GM21447 (cell line): Measurements from ENCODE around the gene BRCA1.
"Not testable (repeated sequence)": the region's sequence is repeated elsewhere in the genome, so short reads cannot be mapped to it uniquely, and the experiment has no call there.

ENCODE experiments used
- ATAC-seq: cut with Tn5 transposase; IDR thresholded peaks from one replicate; pipeline ENCODE4 v1.9.1; 2021; ENCODE audit not compliant: unreplicated experiment

The BRCA1 gene

DNA sequence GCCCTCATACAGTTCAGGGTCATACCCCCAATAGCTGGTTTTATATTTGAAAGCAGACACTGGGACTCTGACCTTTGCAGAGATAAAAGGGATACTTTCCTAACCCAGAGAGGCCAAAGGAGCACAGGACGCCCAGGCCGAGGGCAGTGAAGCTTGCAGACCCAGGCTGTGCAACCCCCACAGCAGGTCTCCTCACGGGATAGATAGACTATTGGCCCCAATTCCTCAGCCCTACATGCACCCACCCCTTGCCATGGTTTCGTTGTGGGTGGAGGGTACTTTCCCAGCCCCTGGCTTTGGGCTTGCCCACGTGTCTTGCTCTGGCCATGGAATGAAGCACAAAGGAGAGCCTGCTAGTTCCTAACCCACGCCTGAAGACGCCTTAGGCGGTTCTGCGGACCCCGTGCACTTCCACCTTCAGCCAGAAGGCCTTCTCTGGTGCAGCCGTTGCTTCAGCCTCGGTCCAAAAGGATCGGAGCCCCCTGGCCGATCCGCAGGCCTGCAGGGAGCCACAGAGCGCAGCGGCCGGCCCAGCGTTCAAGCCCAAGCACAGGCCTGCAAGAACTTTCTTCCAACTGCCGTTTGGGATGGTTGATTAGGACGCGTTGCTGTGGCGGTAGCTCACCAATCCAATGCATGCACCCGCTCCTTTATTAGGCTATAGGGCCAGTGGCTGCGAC lies 9.8 kb upstream of the BRCA1 start:
- no peak for ATAC-seq

DNA sequence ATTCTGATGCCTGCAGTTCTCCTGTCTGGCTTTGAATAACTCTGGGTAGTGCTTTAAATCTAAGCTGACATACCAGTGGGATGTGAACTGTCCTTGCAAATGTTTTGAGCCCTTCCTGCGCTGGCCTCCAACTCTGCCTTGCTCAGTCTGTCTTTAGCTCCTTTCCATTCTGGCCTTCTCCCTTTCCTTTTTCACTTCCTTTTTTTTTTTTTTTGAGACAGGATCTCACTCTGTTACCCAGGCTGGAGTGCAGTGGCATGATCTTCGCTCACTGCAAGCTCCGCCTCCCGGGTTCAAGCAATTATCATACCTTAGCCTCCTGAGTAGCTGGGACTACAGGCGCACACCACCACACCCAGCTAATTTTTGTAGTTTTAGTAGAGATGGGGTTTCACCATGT lies 8.3 kb upstream of the BRCA1 start:
- not testable (repeated sequence) for ATAC-seq

DNA sequence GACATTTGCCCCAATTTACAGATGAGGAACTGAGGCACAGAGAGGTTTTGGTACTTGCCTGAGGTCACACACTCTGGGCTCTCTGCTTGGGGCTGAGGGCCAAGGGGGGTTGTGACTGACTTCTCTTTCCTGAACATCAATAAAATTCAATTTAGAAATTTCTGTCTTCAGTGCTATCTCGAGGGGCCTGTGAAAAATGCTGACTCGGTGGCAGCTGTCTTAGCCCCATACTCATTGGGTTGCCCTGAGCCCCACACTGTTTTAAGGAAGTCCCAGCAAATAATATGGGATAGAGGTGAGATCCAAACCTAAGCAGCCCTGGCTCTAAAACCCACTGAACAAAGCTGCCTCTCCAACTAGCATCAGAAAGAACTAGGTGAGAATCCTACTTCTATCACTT lies 7.0 kb upstream of the BRCA1 start:
- ATAC-seq = no peak

DNA sequence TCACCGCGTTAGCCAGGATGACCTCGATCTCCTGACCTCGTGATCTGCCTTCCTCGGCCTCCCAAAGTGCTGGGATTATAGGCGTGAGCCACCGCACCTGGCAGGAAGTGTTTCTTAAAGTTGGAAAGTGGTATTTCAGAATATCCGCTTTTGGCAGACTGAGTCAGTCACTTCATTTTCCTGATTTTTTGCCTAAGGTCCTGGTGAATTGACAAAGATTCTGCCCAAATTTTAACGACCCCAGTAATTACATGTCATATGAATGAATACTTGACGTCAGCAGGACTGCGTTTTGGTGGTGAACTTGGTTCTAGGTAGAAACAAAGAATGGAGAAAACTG lies 4.5 kb upstream of the BRCA1 start:
- ATAC-seq = no peak

DNA sequence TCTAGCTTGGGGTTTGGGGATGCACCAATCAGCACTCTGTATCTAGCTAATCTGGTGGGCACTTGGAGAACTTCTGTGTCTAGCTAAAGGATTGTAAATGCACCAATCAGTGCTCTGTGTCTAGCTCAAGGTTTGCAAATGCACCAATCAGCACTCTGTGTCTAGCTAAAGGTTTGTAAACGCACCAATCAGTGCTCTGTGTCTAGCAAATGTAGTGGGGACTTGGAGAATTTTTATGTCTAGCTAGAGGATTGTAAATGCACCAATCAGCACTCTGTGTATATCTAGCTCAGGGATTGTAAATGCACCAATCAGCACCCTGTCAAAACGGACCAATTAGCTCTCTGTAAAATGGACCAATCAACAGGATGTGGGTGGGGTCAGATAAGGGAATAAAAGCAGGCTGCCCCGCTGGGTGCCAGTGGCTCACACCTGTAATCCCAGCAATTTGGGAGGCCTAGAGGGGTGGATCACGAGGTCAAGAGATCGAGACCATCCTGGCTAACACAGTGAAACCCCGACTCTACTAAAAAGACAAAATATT lies 2.2 kb upstream of the BRCA1 start:
- ATAC-seq = not testable (repeated sequence)

DNA sequence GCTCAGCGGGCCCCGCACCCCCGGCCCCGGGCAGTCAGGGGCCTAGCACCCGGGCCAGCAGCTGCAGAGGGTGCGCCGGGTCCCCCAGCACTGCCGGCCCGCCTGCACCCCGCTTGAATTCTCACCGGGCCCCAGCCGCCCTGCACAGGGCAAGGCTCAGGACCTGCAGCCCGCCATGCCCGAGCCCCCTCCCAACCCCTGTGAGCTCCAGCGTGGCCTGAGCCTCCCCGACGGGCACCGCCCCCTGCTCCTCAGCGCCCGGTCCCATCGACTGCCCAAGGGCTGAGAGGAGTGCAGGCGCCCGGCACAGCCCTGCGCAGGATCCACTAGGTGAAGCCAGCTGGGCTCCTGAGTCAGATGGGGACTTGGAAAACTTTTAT lies 1.7 kb upstream of the BRCA1 start:
- no peak for ATAC-seq

DNA sequence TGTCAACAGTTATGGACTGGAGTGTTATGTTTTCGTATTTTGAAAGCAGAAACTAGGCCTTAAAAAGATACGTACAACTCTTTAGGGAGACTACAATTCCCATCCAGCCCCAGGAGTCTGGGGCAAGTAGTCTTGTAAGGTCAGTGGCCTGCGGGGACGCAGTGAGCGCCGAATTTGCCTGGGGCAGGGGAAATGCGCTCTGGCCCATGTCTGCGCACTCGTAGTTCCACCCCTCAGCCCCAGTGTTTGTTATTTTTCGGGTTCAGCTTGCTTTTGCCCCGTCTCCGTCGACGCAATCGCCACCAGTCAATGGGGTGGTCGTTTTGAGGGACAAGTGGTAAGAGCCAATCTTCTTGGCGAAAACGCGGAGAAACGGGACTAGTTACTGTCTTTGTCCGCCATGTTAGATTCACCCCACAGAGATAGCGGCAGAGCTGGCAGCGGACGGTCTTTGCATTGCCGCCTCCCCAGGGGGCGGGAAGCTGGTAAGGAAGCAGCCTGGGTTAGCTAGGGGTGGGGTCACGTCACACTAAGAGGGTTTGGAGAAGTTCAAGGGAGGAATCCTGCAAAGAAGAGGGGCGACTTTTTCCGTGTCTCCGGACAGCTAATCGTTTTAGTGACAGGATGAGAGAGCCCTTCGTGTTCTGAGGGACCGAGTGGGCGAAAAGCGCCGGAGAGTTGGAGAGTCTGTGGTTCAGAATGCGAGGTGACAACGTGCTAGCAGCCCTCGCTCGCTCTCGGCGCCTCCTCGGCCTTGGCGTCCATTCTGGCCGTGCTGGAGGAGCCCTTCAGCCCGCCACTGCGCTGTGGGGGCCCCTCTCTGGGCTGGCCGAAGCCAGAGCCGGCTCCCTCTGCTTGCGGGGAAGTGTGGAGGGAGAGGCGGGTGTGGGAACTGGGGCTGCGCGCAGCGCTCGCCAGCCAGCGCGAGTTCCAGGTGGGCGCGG lies 1.1 kb upstream of the BRCA1 start:
- no peak for ATAC-seq

DNA sequence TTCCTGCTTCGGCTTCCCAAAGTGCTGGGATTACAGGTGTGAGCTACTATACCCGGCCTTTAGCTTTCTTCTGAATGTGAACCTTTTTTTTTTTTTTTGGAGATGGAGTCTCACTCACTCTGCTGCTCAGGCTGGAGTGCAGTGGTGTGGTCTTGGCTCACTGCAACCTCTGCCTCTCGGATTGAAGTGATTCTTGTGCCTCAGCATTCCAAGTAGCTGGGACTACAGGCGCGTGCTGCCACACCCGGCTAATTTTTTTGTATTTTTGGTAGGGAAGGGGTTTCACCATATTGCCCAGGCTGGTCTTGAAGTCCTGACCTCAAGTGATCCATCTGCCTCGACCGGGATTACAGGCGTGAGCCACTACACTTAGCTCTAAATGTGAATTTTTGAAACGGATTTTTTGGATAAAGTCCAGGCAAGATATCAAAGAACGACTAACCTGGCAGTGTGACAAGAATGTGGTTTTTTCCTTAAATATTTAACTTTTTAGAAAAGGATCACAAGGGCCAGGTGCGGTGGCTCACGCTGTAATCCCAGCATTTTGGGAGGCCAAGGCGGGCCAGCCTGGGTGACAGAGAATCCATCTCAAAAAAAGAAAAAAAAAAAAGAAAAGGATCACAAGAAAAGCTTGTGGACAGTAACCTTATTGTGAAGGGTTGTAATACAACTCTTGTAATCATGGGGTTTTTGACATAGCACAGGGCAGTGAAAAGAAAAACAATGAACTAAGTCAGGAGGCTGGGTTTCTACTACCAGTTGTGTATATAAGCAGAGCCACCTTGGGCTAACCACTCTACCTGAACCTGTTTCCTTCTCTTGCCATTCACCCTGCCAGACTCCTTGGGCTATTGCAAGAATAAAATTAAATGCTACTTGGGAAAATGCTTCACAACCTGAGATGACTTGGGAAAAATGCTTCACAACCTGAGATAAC lies 6.2 kb downstream of the BRCA1 start:
- ATAC-seq = no peak

DNA sequence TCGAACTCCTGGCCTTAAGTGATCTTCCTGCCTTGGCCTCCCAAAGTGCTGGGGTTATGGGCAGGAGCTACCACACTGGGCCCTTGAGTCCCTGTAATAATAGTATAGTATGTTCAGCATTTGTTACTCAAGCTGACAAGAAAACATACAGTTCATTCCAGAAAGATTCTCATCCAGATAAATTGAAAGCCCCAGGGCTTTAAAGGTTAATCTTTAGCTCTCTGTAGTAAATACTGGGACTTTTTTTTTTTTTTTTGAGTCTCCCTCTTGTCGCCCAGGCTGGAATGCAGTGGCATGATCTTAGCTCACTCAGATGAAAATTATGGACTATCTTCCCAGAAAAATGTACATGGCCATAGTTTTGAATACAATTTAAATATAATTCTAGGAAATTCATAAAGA lies 11.0 kb downstream of the BRCA1 start:
- ATAC-seq = no peak

DNA sequence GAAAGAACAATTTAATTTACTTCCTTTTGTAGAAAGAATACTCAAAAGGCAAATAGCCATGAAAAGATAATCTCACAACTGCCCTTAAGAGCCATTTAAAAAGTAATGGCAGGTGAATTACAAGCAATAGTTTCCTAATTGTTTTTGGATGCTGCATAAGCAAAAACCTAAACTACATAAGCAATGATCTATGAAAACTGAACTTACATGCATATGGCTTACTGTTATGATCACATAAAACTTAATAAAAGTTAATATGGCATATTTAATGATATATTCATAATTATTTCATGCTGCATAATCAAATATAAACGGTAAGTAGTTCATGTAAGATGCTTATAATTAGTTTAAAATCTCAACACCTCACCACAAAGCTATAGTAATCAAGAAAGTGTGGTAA lies 18.6 kb downstream of the BRCA1 start:
- no peak for ATAC-seq

DNA sequence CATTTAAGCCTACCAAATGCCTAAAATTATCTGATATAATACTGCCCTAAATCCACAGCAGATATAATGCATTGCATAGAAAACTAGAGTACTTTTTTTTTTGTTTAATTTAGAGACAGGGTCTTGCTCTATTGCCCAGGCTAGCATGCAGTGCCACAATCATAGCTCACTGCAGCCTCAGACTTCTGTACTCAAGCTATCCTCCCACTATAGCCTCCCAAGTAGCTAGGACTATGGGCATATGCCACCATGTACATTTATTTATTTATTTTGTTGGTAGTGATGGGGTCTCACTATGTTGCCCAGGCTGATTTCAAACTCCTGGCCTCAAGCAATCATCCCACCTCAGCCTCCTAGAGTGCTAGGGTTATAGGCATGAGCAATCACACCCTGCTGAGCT lies 20.0 kb downstream of the BRCA1 start:
- ATAC-seq = no peak

DNA sequence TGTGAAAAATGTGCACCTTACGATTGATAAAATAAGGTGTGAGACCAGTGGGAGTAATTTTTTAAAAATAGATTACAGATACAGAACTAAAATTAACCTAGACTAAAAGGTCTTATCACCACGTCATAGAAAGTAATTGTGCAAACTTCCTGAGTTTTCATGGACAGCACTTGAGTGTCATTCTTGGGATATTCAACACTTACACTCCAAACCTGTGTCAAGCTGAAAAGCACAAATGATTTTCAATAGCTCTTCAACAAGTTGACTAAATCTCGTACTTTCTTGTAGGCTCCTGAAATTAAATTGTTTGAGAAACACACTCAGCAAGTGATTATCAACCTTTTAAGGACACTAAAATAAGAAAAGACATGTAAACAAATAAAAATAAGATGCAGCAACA lies 20.5 kb downstream of the BRCA1 start:
- ATAC-seq = no peak

DNA sequence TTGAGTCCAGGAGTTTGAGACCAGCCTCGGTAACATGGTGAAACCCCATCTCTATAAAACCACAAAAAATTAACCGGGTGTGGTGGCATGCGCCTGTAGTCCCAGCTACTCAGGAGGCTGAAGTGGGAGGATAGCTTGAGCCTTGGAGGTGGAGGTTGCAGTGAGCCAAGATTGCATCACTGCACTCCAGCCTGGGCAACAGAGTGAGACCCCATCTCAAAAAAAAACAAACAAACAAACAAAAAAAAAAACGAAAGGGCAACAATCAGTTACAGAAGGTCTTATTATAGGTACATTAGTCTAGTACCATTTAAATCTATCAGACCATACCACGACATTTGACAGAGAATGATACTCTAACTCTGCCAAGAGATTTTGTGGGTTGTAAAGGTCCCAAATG lies 29.8 kb downstream of the BRCA1 start:
- ATAC-seq = not testable (repeated sequence)

DNA sequence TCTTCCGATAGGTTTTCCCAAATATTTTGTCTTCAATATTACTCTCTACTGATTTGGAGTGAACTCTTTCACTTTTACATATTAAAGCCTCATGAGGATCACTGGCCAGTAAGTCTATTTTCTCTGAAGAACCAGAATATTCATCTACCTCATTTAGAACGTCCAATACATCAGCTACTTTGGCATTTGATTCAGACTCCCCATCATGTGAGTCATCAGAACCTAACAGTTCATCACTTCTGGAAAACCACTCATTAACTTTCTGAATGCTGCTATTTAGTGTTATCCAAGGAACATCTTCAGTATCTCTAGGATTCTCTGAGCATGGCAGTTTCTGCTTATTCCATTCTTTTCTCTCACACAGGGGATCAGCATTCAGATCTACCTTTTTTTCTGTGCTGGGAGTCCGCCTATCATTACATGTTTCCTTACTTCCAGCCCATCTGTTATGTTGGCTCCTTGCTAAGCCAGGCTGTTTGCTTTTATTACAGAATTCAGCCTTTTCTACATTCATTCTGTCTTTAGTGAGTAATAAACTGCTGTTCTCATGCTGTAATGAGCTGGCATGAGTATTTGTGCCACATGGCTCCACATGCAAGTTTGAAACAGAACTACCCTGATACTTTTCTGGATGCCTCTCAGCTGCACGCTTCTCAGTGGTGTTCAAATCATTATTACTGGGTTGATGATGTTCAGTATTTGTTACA lies 30.9 kb downstream of the BRCA1 start:
- no peak for ATAC-seq

DNA sequence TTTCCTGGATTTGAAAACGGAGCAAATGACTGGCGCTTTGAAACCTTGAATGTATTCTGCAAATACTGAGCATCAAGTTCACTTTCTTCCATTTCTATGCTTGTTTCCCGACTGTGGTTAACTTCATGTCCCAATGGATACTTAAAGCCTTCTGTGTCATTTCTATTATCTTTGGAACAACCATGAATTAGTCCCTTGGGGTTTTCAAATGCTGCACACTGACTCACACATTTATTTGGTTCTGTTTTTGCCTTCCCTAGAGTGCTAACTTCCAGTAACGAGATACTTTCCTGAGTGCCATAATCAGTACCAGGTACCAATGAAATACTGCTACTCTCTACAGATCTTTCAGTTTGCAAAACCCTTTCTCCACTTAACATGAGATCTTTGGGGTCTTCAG lies 32.3 kb downstream of the BRCA1 start:
- ATAC-seq = no peak

DNA sequence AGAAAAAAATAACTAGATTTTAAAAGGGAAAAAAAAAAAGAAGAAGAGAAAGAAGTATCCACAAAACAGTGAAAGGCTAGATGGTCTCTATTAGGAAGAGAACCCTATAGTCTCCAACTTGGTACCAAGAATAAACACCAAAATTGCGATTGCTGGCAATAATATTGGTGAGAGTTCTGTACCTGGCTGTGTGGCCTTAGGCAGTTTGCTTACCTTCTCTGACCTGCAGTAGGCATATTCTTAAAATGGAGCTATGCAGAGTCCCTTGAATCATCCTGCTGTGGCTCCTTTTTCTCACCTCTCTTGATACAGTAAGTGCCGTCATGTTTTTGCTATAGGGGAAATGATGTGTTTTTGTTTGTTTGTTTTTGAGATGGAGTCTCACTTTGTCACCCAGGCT lies 35.1 kb downstream of the BRCA1 start:
- no peak for ATAC-seq

DNA sequence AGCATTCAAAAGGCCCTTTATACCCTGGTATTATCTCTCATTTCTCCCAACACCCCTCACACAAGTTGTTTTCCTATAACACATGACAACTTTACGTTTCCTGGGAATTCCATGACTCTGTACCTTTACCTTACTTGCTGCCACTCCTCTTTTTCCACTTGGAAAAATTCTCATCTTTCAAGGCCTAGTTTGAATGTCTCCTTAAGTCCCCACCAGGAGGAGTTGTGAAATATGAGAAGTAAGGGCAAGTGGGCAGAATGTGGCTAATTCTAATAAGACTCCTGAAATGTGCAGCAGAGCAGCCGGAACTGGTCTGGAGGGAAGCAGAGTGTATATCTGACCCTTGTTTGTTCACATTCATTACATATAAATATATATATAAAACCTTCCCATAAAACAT lies 39.7 kb downstream of the BRCA1 start:
- no peak for ATAC-seq

DNA sequence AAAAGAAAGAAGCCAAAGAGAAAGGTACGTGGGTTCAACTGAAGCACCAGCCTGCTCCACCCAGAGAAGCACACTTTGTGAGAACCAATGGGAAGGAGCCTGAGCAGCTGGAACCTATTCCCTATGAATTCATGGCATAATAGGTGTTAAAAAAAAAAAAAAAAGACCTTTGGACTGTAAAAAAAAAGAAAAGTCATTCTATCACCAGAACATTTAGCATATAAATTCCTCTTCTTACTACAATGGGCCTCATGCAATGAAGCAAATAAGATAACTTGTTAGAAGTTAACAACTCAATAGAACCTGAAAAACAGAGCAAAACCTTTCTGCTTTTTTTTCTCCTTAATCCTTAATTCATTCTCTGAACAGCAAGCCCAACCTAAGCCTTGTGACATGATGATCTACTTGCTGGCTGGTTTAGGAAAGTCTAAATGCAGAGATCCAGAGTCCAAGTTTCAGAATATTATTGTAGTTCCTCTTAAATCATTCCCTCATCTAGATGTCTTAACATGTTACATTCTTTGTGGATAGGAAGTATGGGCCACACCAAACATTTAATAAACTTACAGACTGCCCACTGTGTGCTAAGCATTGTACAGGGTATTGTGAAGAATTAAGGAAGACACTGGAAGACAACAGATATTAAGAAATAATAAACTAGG lies 45.4 kb downstream of the BRCA1 start:
- no peak for ATAC-seq

DNA sequence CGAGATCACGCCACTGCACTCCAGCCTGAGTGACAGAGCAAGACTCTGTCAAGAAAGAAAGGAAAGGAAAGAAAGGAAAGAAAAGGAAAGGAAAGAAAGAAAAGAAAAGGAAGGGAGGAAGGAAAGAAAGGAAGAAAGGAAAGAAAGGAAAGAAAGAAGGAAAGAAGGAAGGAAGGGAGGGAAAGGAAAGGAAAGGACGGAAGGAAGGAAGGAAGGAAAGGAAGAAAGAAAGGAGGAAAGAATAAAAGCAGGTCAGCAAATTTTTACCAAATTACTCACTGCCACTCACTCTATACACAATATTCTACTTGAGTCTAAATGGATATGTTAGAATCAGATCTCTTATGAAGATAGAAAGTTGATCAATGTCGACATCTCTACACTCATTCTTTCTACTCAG lies 50.3 kb downstream of the BRCA1 start:
- ATAC-seq = no peak

DNA sequence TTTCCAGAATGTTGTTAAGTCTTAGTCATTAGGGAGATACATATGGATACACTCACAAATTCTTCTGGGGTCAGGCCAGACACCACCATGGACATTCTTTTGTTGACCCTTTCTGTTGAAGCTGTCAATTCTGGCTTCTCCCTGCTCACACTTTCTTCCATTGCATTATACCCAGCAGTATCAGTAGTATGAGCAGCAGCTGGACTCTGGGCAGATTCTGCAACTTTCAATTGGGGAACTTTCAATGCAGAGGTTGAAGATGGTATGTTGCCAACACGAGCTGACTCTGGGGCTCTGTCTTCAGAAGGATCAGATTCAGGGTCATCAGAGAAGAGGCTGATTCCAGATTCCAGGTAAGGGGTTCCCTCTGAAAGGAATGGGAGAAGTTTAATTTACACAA lies 54.3 kb downstream of the BRCA1 start:
- no peak for ATAC-seq
